BJ (cell line): ENCODE measurements around the gene ADARB2. TPM values are rescaled to one million over a fixed set of nuclear protein-coding genes. Genes with fewer than 3 reads are reported as not detected.

Source experiments
- CTCF ChIA-PET: fragments of 350-600 bp; formaldehyde crosslinking; extraction: SDS; loops from one replicate; lab custom pipeline; 2021; ENCODE audit warnings: antibody characterized with exemption, inconsistent platforms; lab: Yijun Ruan, JAX
- POLR2A ChIA-PET: fragments of 300-600 bp; sonication (Branson Sonifier 250); formaldehyde crosslinking; extraction: SDS; loops from one replicate; lab custom pipeline; 2021; ENCODE audit warnings: antibody characterized with exemption; lab: Charles Lee
- DNase-seq: peaks from one replicate; pipeline ENCODE4 v3.0.0-alpha.2; 2011; ENCODE audit warnings: low read depth
- H3K27me3 ChIP-seq: 2 replicates; pipeline ENCODE4 v1.6.0; 2011; ENCODE audit warnings: low read length; ENCODE audit not compliant: control insufficient read depth, insufficient read depth
- H3K36me3 ChIP-seq: 2 replicates; pipeline ENCODE4 v1.5.1; 2011; ENCODE audit warnings: low read length; ENCODE audit not compliant: control insufficient read depth, insufficient read depth
- H3K4me3 ChIP-seq: 2 replicates; pipeline ENCODE4 v1.5.1; 2011; ENCODE audit warnings: low read depth, mild to moderate bottlenecking, control low read depth, low read length
- polyA plus RNA-seq: library from polyadenylated mRNA; depleted of rRNA; stranded (reverse); fragments of >200 nt; gene quantifications from 2 replicates; pipeline ENCODE4 v1.2.3, GENCODE V29; 2011
- TF ChIP-seq, protein P1 (sequence below): IDR thresholded peaks from 2 replicates; pipeline ENCODE4 v1.5.1; 2011; ENCODE audit warnings: low read depth, mild to moderate bottlenecking, control low read depth, inconsistent platforms, low read length, moderate library complexity; ENCODE audit not compliant: insufficient read depth

Gene ADARB2
- polyA plus RNA-seq, 1 experiment, result not detected

DNA sequence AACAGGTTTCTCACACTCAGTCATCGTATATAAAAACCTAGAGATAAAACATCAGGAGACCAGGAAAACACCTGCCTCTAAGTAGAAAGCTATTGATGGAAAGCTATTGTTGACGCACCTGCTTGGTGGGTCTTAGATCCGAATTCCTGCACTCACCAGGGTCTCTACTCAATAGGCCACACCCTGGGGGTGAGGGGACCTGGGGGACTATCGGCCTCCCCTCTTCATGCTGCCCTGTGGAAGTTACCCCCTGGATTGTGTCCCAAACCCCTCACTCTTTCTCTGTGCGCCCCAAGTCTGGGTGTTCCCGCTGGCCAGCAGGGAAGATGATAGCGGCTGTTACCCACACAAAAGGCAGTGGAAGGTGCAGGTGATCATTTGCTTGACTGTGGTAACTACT lies 368.1 kb downstream of the ADARB2 start:
- no peak for DNase-seq
- TF ChIP-seq, protein P1, sequence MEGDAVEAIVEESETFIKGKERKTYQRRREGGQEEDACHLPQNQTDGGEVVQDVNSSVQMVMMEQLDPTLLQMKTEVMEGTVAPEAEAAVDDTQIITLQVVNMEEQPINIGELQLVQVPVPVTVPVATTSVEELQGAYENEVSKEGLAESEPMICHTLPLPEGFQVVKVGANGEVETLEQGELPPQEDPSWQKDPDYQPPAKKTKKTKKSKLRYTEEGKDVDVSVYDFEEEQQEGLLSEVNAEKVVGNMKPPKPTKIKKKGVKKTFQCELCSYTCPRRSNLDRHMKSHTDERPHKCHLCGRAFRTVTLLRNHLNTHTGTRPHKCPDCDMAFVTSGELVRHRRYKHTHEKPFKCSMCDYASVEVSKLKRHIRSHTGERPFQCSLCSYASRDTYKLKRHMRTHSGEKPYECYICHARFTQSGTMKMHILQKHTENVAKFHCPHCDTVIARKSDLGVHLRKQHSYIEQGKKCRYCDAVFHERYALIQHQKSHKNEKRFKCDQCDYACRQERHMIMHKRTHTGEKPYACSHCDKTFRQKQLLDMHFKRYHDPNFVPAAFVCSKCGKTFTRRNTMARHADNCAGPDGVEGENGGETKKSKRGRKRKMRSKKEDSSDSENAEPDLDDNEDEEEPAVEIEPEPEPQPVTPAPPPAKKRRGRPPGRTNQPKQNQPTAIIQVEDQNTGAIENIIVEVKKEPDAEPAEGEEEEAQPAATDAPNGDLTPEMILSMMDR, result no peak
- ChIA-PET CTCF (interaction anchor here (0.6 kb wide), 1 partner anchor 1211 kb away, joined by 4 read pairs; no protein-coding TSS in a partner anchor), POLR2A (no interaction called here)
- H3K4me3 ChIP-seq, result no peak overlapping the region
- H3K36me3 ChIP-seq, result no peaks in the 10 kb centered on the region
- no peaks in the 10 kb centered on the region for H3K27me3 ChIP-seq

DNA sequence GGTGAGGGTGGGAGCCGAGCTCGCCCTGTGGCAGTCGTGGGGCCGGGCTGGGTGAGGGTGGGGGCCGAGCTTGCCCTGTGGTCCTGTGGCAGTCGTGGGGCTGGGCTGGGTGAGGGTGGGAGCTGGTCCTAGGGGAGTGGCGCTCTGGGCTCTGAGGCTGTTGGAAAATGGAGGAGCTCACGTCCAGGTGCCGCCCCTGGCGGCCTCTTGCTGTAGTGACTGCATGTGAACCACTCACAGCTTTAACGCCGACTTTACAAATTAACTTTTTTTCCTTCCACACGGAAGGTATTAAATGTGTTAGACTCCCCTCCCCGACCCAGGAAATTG lies 368.5 kb downstream of the ADARB2 start:
- H3K36me3 ChIP-seq, result no peaks in the 10 kb centered on the region
- TF ChIP-seq, protein P1, result no peak
- ChIA-PET POLR2A (no interaction called here), CTCF (interaction anchor here (0.6 kb wide), 1 partner anchor 1211 kb away, joined by 4 read pairs; no protein-coding TSS in a partner anchor)
- H3K4me3 ChIP-seq, result no peak overlapping the region
- no peak for DNase-seq
- no peaks in the 10 kb centered on the region for H3K27me3 ChIP-seq

DNA sequence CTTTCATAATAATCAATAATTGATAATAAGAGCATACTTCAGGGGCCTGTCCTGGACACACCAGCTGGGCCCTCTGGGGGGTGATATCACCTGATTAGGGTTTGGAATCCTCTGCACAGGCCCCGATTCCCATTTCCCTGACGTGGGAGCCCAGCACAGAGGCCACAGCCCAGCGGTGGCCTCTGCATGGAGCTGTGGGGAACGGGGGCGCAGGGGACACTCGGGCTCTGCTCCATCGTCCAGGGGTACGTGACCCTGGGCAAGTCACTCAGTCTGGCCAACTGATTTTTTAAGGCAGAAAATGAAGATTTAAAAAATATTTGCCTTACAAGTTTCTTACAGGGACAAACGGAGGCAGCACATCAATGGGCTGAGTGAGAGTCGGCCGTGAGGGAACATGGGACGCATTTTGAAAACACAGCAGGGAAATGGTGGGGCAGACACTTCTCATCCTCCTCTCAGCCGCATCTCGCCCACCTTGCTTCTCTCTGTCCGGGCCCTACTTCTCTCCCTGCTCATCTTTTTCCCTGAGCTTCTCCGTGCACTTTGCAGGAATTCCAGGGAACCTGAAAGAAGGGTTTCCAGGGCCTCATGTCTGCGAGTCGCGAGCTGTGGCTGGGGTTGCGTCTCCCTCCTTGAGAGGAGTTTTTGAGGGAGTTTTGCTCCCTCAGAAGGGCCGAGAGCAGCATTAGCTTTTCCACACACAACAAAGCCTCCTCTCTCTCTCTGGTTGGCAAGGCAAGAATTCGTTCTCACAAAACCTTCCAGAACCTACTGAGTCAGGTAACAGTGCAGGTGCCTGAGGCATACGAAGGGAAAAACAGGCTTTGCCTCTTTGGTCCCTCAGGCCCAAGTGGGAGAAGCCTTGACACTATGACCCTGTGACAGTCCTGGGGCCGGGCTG lies 369.1 kb downstream of the ADARB2 start:
- H3K36me3 ChIP-seq, result no peaks in the 10 kb centered on the region

DNA sequence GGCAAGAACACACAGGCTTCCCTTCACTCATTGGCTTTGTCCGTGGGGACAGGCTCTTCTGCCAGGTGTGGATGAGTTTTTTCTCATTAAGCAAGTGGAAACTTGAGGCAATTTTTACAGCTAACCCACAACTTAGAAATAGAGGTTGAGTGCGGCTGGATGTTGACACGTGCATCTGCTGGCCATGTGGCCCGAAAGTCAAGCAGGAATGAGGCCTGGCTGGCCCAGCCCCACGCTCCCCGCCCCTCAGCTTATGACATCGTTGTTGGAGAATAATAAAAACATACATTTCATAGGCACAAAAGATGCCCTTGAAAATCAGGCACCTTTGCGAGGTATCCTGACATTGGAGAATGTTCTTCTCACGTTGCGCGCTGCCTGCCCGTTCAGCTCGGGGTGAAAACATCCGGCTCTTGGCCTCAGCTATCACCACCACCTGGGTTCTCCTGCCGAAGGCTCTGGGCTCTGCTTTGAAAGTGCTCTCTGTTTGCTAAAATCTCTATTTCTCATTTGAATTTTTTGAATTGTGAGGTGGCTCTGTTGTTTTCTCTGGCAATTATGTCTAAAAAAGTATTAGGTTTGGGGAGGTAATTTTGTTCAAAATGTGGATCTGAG lies 370.4 kb downstream of the ADARB2 start:
- CTCF ChIA-PET, result no interaction called here
- TF ChIP-seq, protein P1, result no peak
- no peaks in the 10 kb centered on the region for H3K36me3 ChIP-seq
- no peak for DNase-seq
- POLR2A ChIA-PET, result no interaction called here
- no peak overlapping the region for H3K4me3 ChIP-seq
- H3K27me3 ChIP-seq, result no peaks in the 10 kb centered on the region

More for the DNA sequence above, 369.1 kb downstream of the ADARB2 start:
- Histone ChIP-seq H3K4me3 (no peak overlapping the region), H3K27me3 (no peaks in the 10 kb centered on the region)
- ChIA-PET CTCF (interaction anchor here (0.6 kb wide), 1 partner anchor 1212 kb away, joined by 4 read pairs; no protein-coding TSS in a partner anchor), POLR2A (no interaction called here)
- TF ChIP-seq, protein P1, result no peak
- no peak for DNase-seq

DNA sequence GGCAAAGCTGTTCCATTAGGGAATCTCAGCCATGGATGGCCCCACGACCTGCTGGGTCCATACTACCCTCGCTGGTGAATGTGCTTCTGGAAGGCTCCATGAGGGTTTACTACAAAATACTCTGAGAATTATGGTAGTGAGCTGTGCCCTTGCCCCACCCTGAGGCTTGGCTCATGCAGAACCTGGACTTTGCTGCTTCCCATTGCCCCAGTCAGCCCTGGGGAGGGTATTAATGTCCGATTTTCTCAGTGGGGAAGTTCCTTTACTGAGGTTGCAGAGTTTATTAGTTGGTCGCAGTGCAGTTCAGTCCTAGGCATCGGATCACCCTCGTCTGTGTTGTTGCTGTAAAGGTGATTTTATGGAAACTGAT lies 371.0 kb downstream of the ADARB2 start:
- Histone ChIP-seq H3K36me3 (no peaks in the 10 kb centered on the region), H3K27me3 (no peaks in the 10 kb centered on the region), H3K4me3 (no peak overlapping the region)
- DNase-seq, result no peak
- POLR2A ChIA-PET, result no interaction called here
- TF ChIP-seq, protein P1, result no peak
- CTCF ChIA-PET, result no interaction called here
